CD14-positive monocyte (primary cell): ENCODE measurements around the gene COL4A2. TPM values are rescaled to one million over a fixed set of nuclear protein-coding genes. Genes with fewer than 3 reads are reported as not detected.

ENCODE experiments used
- DNase-seq, 3 donors: peaks; one replicate each; pipeline ENCODE4 v3.0.0-alpha.2; 2011 to 2022
- H2AFZ ChIP-seq: 2 replicates; pipeline ENCODE4 v1.6.0; 2012; ENCODE audit warnings: mild to moderate bottlenecking, low read depth, low read length, inconsistent platforms; ENCODE audit not compliant: insufficient read depth, poor library complexity, severe bottlenecking
- H3K27ac ChIP-seq, 2 donors: 1 replicate in 1 of 2; 2 replicates in 1 of 2; pipeline ENCODE4 v1.5.1; 2012 to 2013; ENCODE audit warnings: low read length in 2 of 2, control low read depth in 1 of 2, inconsistent platforms in 1 of 2, low read depth in 1 of 2, mild to moderate bottlenecking in 1 of 2
- H3K27me3 ChIP-seq, 2 donors: one replicate each; pipeline versions ENCODE4 v1.6.0 to v1.6.1; 2011 to 2013; ENCODE audit warnings: low read length in 2 of 2; ENCODE audit not compliant: control insufficient read depth in 2 of 2, insufficient read depth in 2 of 2
- H3K36me3 ChIP-seq, 2 donors: replicated peaks in 1 of 2; 1 replicate in 1 of 2; 2 replicates in 1 of 2; pipeline versions ENCODE4 v1.5.1 to v1.6.1; 2012 to 2013; ENCODE audit warnings: low read length in 2 of 2, control low read depth in 1 of 2, inconsistent platforms in 1 of 2, mild to moderate bottlenecking in 1 of 2; ENCODE audit not compliant: insufficient read depth in 2 of 2, control insufficient read depth in 1 of 2
- H3K4me1 ChIP-seq, 2 donors: 1 replicate in 1 of 2; 2 replicates in 1 of 2; pipeline versions ENCODE4 v1.5.1 to v1.6.1; 2012 to 2013; ENCODE audit warnings: low read length in 2 of 2, control low read depth in 1 of 2, inconsistent platforms in 1 of 2, mild to moderate bottlenecking in 1 of 2, moderate library complexity in 1 of 2; ENCODE audit not compliant: insufficient read depth in 2 of 2, control insufficient read depth in 1 of 2
- H3K4me2 ChIP-seq: replicated peaks from 2 replicates; pipeline ENCODE3; 2012; ENCODE audit warnings: low read length, moderate library complexity, mild to moderate bottlenecking; ENCODE audit not compliant: poor library complexity, severe bottlenecking; ENCODE audit errors: extremely low read depth
- H3K4me3 ChIP-seq, 3 experiments: fragments of 200-600 bp in 1 of 3; sonication (generic) in 1 of 3; replicated peaks in 1 of 3; 1 replicate in 2 of 3; 2 replicates in 1 of 3; pipeline ENCODE4 v1.5.1; 2011 to 2013; ENCODE audit warnings: low read length in 3 of 3, mild to moderate bottlenecking in 3 of 3, control low read depth in 2 of 3, low read depth in 2 of 3, inconsistent platforms in 1 of 3, moderate library complexity in 1 of 3
- H3K79me2 ChIP-seq: 2 replicates; pipeline ENCODE4 v1.6.0; 2012; ENCODE audit warnings: mild to moderate bottlenecking, control low read depth, inconsistent platforms, low read length, moderate library complexity; ENCODE audit not compliant: insufficient read depth
- H3K9ac ChIP-seq: 2 replicates; pipeline ENCODE4 v1.6.0; 2017; ENCODE audit warnings: low read length, mild to moderate bottlenecking; ENCODE audit not compliant: insufficient read depth, poor library complexity, severe bottlenecking
- H3K9me3 ChIP-seq, 2 donors: replicated peaks in 1 of 2; 1 replicate in 1 of 2; 2 replicates in 1 of 2; pipeline versions ENCODE4 v1.5.1 to v1.6.1; 2012 to 2013; ENCODE audit warnings: low read length in 2 of 2, control low read depth in 1 of 2; ENCODE audit not compliant: control insufficient read depth in 1 of 2, insufficient read depth in 1 of 2
- H4K20me1 ChIP-seq: 2 replicates; pipeline ENCODE4 v1.6.0; 2012; ENCODE audit warnings: mild to moderate bottlenecking, low read length, control low read depth, moderate library complexity; ENCODE audit not compliant: insufficient read depth
- H3K27ac Mint-ChIP-seq, 7 donors: one replicate each; pipeline ENCODE4 v1.8.0; 2020; ENCODE audit warnings: mild to moderate bottlenecking in 7 of 7, mixed read lengths in 7 of 7, moderate library complexity in 6 of 7, inconsistent platforms in 2 of 7
- H3K27me3 Mint-ChIP-seq, 3 donors: one replicate each; pipeline ENCODE4 v1.8.0; 2021 to 2022; ENCODE audit warnings: low read depth in 3 of 3, mild to moderate bottlenecking in 3 of 3, mixed read lengths in 3 of 3, moderate library complexity in 3 of 3, inconsistent platforms in 1 of 3
- H3K36me3 Mint-ChIP-seq, 2 donors: one replicate each; pipeline ENCODE4 v1.8.0; 2020; ENCODE audit warnings: mixed read lengths in 2 of 2, inconsistent platforms in 1 of 2, mild to moderate bottlenecking in 1 of 2
- H3K4me1 Mint-ChIP-seq: one replicate; pipeline ENCODE4 v1.8.0; 2020; ENCODE audit warnings: mild to moderate bottlenecking, mixed read lengths
- H3K4me3 Mint-ChIP-seq, 2 donors: one replicate each; pipeline ENCODE4 v1.8.0; 2020; ENCODE audit warnings: mild to moderate bottlenecking in 2 of 2, mixed read lengths in 2 of 2, moderate library complexity in 1 of 2
- H3K9me3 Mint-ChIP-seq, 7 donors: one replicate each; pipeline ENCODE4 v1.8.0; 2020 to 2022; ENCODE audit warnings: mixed read lengths in 7 of 7, mild to moderate bottlenecking in 6 of 7, moderate library complexity in 6 of 7, inconsistent platforms in 2 of 7
- WGBS: methylation state at CpG from one replicate; pipeline ENCODE4 v1.1.5; 2013; ENCODE audit warnings: missing lambda C conversion rate; ENCODE audit not compliant: insufficient coverage; 5-methylcytosine and 5-hydroxymethylcytosine counted together
- intact Hi-C, 2 donors: fragments of 100-400 bp; cut with micrococcal nuclease; formaldehyde crosslinking; loops; one replicate each; pipeline versions ENCODE4 v1.15.0 to v1.15.1; 2023
- polyA plus RNA-seq, 3 donors: library from polyadenylated mRNA; depleted of rRNA in 1 of 3; unstranded in 2 of 3; stranded (reverse) in 1 of 3; fragments of 300-500 nt in 2 of 3; fragments of >200 nt in 1 of 3; fragmentation: Illumina TruSeq in 2 of 3; gene quantifications; 1 replicate in 2 of 3; 2 replicates in 1 of 3; pipeline ENCODE4 v1.2.3, GENCODE V29; 2012 to 2021
- TF ChIP-seq, protein P1 (sequence below): fragments of 200-600 bp; IDR thresholded peaks from one replicate; pipeline ENCODE4 v1.8.0; 2022; ENCODE audit warnings: antibody characterized with exemption, mild to moderate bottlenecking

Gene COL4A2
- polyA plus RNA-seq, 3 donors: not detected

DNA sequence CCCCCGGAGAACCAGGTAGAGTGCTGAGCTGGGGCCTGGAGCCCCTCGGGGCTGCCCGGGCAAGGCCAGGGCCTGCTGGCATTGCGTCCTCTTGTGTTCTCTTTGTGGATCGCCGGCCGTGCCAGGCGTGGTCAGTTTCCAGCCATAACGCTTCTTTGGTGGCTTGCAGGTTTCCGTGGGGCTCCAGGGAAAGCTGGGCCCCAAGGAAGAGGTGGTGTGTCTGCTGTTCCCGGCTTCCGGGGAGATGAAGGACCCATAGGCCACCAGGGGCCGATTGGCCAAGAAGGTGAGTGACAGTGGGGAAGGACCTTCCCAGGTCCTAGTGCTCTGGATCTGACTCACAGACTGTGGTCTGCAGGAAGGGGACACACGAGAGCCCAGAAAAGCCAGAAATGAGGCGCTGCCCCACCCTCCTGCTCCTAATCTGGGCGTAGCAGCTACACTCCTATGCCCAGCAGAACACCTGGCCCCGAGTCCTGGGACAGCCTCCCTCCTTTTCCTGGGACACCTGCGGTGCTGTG is 197.0 kb downstream of the COL4A2 start:
- no peaks in the 10 kb centered on the region for H3K36me3 Mint-ChIP-seq
- Histone ChIP-seq H4K20me1 (no peaks in the 10 kb centered on the region), H3K9ac (no peak overlapping the region), H3K4me2 (no peak overlapping the region), H3K9me3 (peaks cover 12 to 23% of the 10 kb centered on the region in 2 donors), H3K4me3 (no peak overlapping the region), H2AFZ (no peak overlapping the region), H3K4me1 (peaks cover 0 to 6% of the 10 kb centered on the region in 2 donors), H3K79me2 (no peaks in the 10 kb centered on the region), H3K27me3 (no peaks in the 10 kb centered on the region), H3K36me3 (no peaks in the 10 kb centered on the region), H3K27ac (no peak overlapping the region)
- H3K9me3 Mint-ChIP-seq: peaks cover 7 to 21% (median 16%) of the 10 kb centered on the region in 7 donors
- peaks cover 14% of the 10 kb centered on the region for H3K4me1 Mint-ChIP-seq
- peaks cover 0 to 3% (median 0%) of the 10 kb centered on the region in 3 donors for H3K27me3 Mint-ChIP-seq
- TF ChIP-seq, protein P1, sequence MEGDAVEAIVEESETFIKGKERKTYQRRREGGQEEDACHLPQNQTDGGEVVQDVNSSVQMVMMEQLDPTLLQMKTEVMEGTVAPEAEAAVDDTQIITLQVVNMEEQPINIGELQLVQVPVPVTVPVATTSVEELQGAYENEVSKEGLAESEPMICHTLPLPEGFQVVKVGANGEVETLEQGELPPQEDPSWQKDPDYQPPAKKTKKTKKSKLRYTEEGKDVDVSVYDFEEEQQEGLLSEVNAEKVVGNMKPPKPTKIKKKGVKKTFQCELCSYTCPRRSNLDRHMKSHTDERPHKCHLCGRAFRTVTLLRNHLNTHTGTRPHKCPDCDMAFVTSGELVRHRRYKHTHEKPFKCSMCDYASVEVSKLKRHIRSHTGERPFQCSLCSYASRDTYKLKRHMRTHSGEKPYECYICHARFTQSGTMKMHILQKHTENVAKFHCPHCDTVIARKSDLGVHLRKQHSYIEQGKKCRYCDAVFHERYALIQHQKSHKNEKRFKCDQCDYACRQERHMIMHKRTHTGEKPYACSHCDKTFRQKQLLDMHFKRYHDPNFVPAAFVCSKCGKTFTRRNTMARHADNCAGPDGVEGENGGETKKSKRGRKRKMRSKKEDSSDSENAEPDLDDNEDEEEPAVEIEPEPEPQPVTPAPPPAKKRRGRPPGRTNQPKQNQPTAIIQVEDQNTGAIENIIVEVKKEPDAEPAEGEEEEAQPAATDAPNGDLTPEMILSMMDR: no peak
- H3K4me3 Mint-ChIP-seq: no peak overlapping the region
- 87% methylated on average over 17 of the region's 18 CpGs for WGBS
- DNase-seq: no peak
- H3K27ac Mint-ChIP-seq: no peak overlapping the region
- intact Hi-C loops: no loop called here

DNA sequence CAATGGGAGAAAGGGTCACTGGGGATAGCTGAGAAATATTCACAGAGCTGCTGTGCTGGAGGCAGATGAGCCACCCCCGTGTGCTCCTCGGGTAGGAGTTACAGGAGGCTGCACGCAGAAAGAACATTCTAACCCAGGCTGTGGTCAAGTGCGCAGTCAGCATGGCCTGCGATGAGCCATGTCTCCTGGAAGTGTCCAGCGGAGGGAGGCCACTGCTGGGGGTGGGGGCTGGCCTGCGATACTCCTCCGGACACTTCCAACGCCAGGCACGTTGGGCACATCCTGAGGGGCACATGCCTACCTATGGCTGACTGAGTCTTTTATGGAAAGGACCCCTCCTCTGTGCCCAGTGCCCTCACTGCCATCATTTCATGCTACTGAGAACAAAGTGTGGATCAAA is 198.5 kb downstream of the COL4A2 start:
- 96% methylated on average over 10 of the region's 10 CpGs for WGBS
- TF ChIP-seq, protein P1: no peak
- no peak for DNase-seq
- no peak overlapping the region for H3K27ac Mint-ChIP-seq
- H3K4me1 Mint-ChIP-seq: peaks cover 26% of the 10 kb centered on the region
- Histone ChIP-seq H3K27me3 (no peaks in the 10 kb centered on the region), H3K4me3 (no peak overlapping the region), H3K4me1 (peaks cover 9 to 17% of the 10 kb centered on the region in 2 donors), H3K27ac (no peak overlapping the region), H4K20me1 (no peaks in the 10 kb centered on the region), H3K9ac (no peak overlapping the region), H3K79me2 (no peaks in the 10 kb centered on the region), H3K4me2 (no peak overlapping the region), H2AFZ (no peak overlapping the region), H3K36me3 (no peaks in the 10 kb centered on the region), H3K9me3 (peaks cover 4 to 7% of the 10 kb centered on the region in 2 donors)
- no peak overlapping the region for H3K4me3 Mint-ChIP-seq
- no peaks in the 10 kb centered on the region for H3K36me3 Mint-ChIP-seq
- no peaks in the 10 kb centered on the region for H3K27me3 Mint-ChIP-seq
- H3K9me3 Mint-ChIP-seq: peaks cover 2 to 6% (median 4%) of the 10 kb centered on the region in 7 donors
- intact Hi-C loops: no loop called here
